DOHH2 (cell line): ENCODE data around the gene SULT4A1.

Source experiments
- H3F3A ChIP-seq: fragments of 200-600 bp; sonication (generic), shearing (Covaris generic); 2 replicates; pipeline ENCODE4 v1.6.0; 2016; ENCODE audit warnings: antibody characterized with exemption, mild to moderate bottlenecking; ENCODE audit not compliant: control insufficient read depth, insufficient read depth
- H3K27ac ChIP-seq: fragments of 200-600 bp; sonication (generic); 2 replicates; pipeline ENCODE4 v1.5.1; 2014; ENCODE audit warnings: low read depth, mild to moderate bottlenecking, low read length, moderate library complexity
- H3K27me3 ChIP-seq: fragments of 200-600 bp; sonication (generic); 2 replicates; pipeline ENCODE4 v1.6.1; 2014; ENCODE audit warnings: mild to moderate bottlenecking, low read length, mixed read lengths; ENCODE audit not compliant: control insufficient read depth
- H3K36me3 ChIP-seq: fragments of 200-600 bp; sonication (generic); 2 replicates; pipeline ENCODE4 v1.6.1; 2014; ENCODE audit warnings: mild to moderate bottlenecking, low read length, moderate library complexity, mixed read lengths; ENCODE audit not compliant: control insufficient read depth
- H3K4me1 ChIP-seq: fragments of 200-600 bp; sonication (generic); 2 replicates; pipeline ENCODE4 v1.6.1; 2014; ENCODE audit warnings: mild to moderate bottlenecking, low read length, mixed read lengths; ENCODE audit not compliant: control insufficient read depth
- H3K4me2 ChIP-seq: fragments of 200-600 bp; sonication (generic); 2 replicates; pipeline ENCODE4 v1.6.0; 2014; ENCODE audit warnings: mild to moderate bottlenecking, low read length, moderate library complexity
- H3K4me3 ChIP-seq: fragments of 200-600 bp; sonication (generic); 2 replicates; pipeline ENCODE4 v1.5.1; 2014; ENCODE audit warnings: mild to moderate bottlenecking, low read length, mixed read lengths
- H3K79me2 ChIP-seq: fragments of 200-600 bp; sonication (generic); 2 replicates; pipeline ENCODE4 v1.6.1; 2014; ENCODE audit warnings: mild to moderate bottlenecking, low read length, mixed read lengths; ENCODE audit not compliant: control insufficient read depth
- H3K9me2 ChIP-seq: fragments of 200-600 bp; sonication (generic); replicated peaks from 2 replicates; pipeline ENCODE4 v1.6.1; 2014; ENCODE audit warnings: mild to moderate bottlenecking, low read length, mixed read lengths; ENCODE audit not compliant: control insufficient read depth
- H3K9me3 ChIP-seq: fragments of 200-600 bp; sonication (generic); 2 replicates; pipeline ENCODE4 v1.6.1; 2014; ENCODE audit warnings: antibody characterized with exemption, low read length, mixed read lengths; ENCODE audit not compliant: control insufficient read depth, insufficient read depth
- H4K20me1 ChIP-seq: fragments of 200-600 bp; sonication (generic); 2 replicates; pipeline ENCODE4 v1.6.0; 2014; ENCODE audit warnings: low read depth, mild to moderate bottlenecking, antibody characterized with exemption, low read length, moderate library complexity; ENCODE audit not compliant: control insufficient read depth, insufficient read depth
- EZH2phosphoT487 ChIP-seq: fragments of 200-600 bp; sonication (generic); IDR thresholded peaks from 2 replicates; pipeline ENCODE4 v1.6.1; 2017; ENCODE audit warnings: borderline replicate concordance, mild to moderate bottlenecking, antibody characterized with exemption, low read length, moderate library complexity, mixed read lengths
- TF ChIP-seq, protein P1 (sequence below): fragments of 200-600 bp; sonication (generic); IDR thresholded peaks from one replicate; pipeline ENCODE4 v1.5.1; 2014; ENCODE audit warnings: antibody characterized with exemption, mild to moderate bottlenecking, low read depth, low read length; ENCODE audit not compliant: poor library complexity, severe bottlenecking

The SULT4A1 gene

GRCh38 chr22:43835736-43836135, 26.6 kb downstream of the SULT4A1 start:
- Histone ChIP-seq H3K9me3 (no peaks in the 10 kb centered on the region), H3K27ac (no peak overlapping the region), H3K36me3 (no peaks in the 10 kb centered on the region), H3K4me2 (no peak overlapping the region), H3F3A (no peaks in the 10 kb centered on the region), H3K9me2 (no peaks in the 10 kb centered on the region), H3K4me3 (no peak overlapping the region), H3K79me2 (no peaks in the 10 kb centered on the region), H3K4me1 (no peaks in the 10 kb centered on the region), H4K20me1 (no peaks in the 10 kb centered on the region), H3K27me3 (no peaks in the 10 kb centered on the region)
- TF ChIP-seq, protein P1, sequence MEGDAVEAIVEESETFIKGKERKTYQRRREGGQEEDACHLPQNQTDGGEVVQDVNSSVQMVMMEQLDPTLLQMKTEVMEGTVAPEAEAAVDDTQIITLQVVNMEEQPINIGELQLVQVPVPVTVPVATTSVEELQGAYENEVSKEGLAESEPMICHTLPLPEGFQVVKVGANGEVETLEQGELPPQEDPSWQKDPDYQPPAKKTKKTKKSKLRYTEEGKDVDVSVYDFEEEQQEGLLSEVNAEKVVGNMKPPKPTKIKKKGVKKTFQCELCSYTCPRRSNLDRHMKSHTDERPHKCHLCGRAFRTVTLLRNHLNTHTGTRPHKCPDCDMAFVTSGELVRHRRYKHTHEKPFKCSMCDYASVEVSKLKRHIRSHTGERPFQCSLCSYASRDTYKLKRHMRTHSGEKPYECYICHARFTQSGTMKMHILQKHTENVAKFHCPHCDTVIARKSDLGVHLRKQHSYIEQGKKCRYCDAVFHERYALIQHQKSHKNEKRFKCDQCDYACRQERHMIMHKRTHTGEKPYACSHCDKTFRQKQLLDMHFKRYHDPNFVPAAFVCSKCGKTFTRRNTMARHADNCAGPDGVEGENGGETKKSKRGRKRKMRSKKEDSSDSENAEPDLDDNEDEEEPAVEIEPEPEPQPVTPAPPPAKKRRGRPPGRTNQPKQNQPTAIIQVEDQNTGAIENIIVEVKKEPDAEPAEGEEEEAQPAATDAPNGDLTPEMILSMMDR, result no peak
- TF ChIP-seq EZH2phosphoT487, result no peak

GRCh38 chr22:43835166-43835565, 27.1 kb downstream of the SULT4A1 start:
- Histone ChIP-seq H3K79me2 (no peaks in the 10 kb centered on the region), H3F3A (no peaks in the 10 kb centered on the region), H3K4me2 (no peak overlapping the region), H3K36me3 (no peaks in the 10 kb centered on the region), H4K20me1 (no peaks in the 10 kb centered on the region), H3K27ac (no peak overlapping the region), H3K4me3 (no peak overlapping the region), H3K4me1 (no peaks in the 10 kb centered on the region), H3K27me3 (no peaks in the 10 kb centered on the region), H3K9me2 (no peaks in the 10 kb centered on the region), H3K9me3 (no peaks in the 10 kb centered on the region)
- TF ChIP-seq, protein P1, result no peak
- TF ChIP-seq EZH2phosphoT487, result no peak

GRCh38 chr22:43833286-43834240, 28.8 kb downstream of the SULT4A1 start:
- TF ChIP-seq, protein P1, result no peak
- TF ChIP-seq EZH2phosphoT487, result no peak
- Histone ChIP-seq H3K4me2 (no peak overlapping the region), H3K27me3 (no peaks in the 10 kb centered on the region), H3K79me2 (no peaks in the 10 kb centered on the region), H3K9me3 (no peaks in the 10 kb centered on the region), H3F3A (no peaks in the 10 kb centered on the region), H4K20me1 (no peaks in the 10 kb centered on the region), H3K4me1 (no peaks in the 10 kb centered on the region), H3K9me2 (no peaks in the 10 kb centered on the region), H3K4me3 (no peak overlapping the region), H3K27ac (no peak overlapping the region), H3K36me3 (no peaks in the 10 kb centered on the region)
